ENCODE measurements around the gene HAUS3. TPM values are rescaled to one million over a fixed set of nuclear protein-coding genes. Genes with fewer than 3 reads are reported as not detected.

HAUS3 gene
- total and polyA plus RNA-seq, 2 experiments from 2014 or later: 21.4 to 36.0 TPM

- Histone ChIP-seq H2AFZ (no peak overlapping the region), H3K79me2 (replicated peaks; ENCODE audit: insufficient read depth) (no peaks in the 10 kb centered on the region), H3K4me1 (ENCODE audit: insufficient read depth) (peaks cover 9% of the 10 kb centered on the region), H3F3A (replicated peaks; ENCODE audit: low read depth) (no peaks in the 10 kb centered on the region), H3K27ac (ENCODE audit: low read depth) (no peak overlapping the region), H4K20me1 (replicated peaks; ENCODE audit: insufficient read depth) (no peaks in the 10 kb centered on the region), H3K9me2 (ENCODE audit: insufficient read depth) (no peaks in the 10 kb centered on the region), H3K4me2 (no peak overlapping the region), H3K36me3 (ENCODE audit: insufficient read depth) (no peaks in the 10 kb centered on the region), H3K27me3 (ENCODE audit: insufficient read depth) (0 out of 2 replicates have a peak, but pooled peaks cover 4% of the 10 kb centered on the region), H3K4me3 (no peak overlapping the region)
- no peaks in the 10 kb centered on the region; the same call in 2 of the 3 replicates for H3K36me3 Mint-ChIP-seq (ENCODE audit: low read depth)
- TF ChIP-seq JUNB (IDR thresholded peaks at IDR 0.05; ENCODE audit: unreplicated experiment): no peak
- TF ChIP-seq CREB1 (CRISPR knock-in tag; IDR thresholded peaks at IDR 0.05; ENCODE audit: low read depth): no peak
- no peak for TF ChIP-seq ZNF331 (CRISPR knock-in tag; IDR thresholded peaks at IDR 0.05; ENCODE audit: low read depth)
- TF ChIP-seq REST (IDR thresholded peaks at IDR 0.05; ENCODE audit: unreplicated experiment): no peak
- no peak for TF ChIP-seq NANOG (IDR thresholded peaks at IDR 0.05; ENCODE audit: borderline replicate concordance)
- no peak for TF ChIP-seq EZH2phosphoT487 (IDR thresholded peaks at IDR 0.05; ENCODE audit: unreplicated experiment)
- no peak for TF ChIP-seq STAT1 (IDR thresholded peaks at IDR 0.05; ENCODE audit: unreplicated experiment)
- TF ChIP-seq ETS1 (IDR thresholded peaks at IDR 0.05): no peak
- no peak for TF ChIP-seq ZNF462 (CRISPR knock-in tag; IDR thresholded peaks at IDR 0.05)
- TF ChIP-seq CTCF (conservative IDR thresholded peaks at IDR 0.05; ENCODE audit: low read depth in 2 of 2): no peak
- no peak for TF ChIP-seq EZH2 (IDR thresholded peaks at IDR 0.05; ENCODE audit: low read depth, unreplicated experiment)
- no peak for TF ChIP-seq ZNF114 (CRISPR knock-in tag; IDR thresholded peaks at IDR 0.05)
- no peak for TF ChIP-seq POLR2AphosphoS5 (IDR thresholded peaks at IDR 0.05; ENCODE audit: low read depth)
- no peaks in the 10 kb centered on the region for H3K9me3 Mint-ChIP-seq
- H3K27me3 Mint-ChIP-seq (ENCODE audit: insufficient read depth, low read depth, poor library complexity): peaks cover 3% of the 10 kb centered on the region
- H3K27ac Mint-ChIP-seq: no peak overlapping the region
- no peak for DNase-seq (ENCODE audit: low spot score)
- no peak overlapping the region for H3K4me3 Mint-ChIP-seq
- ATAC-seq: no peak
- H3K4me1 Mint-ChIP-seq: peaks cover 24% of the 10 kb centered on the region
Measured at GRCh38 chr4:2266181-2266580, 24.3 kb upstream of the HAUS3 start.
